ENCODE data around the gene ACVR1B.

- TF ChIP-seq CTCF (IDR thresholded peaks at IDR 0.05; ENCODE audit: extremely low read depth in 1 of 2, insufficient read depth in 1 of 2, low read depth in 1 of 2, low read length in 2 of 2): no peak
- no peak for TF ChIP-seq JUN (IDR thresholded peaks at IDR 0.05; ENCODE audit: borderline replicate concordance, insufficient read depth, insufficient read length, low read depth)
- TF ChIP-seq POLR2AphosphoS5 (IDR thresholded peaks at IDR 0.05; ENCODE audit: insufficient read depth, low read depth, low read length): no peak
- TF ChIP-seq GATA2 (IDR thresholded peaks at IDR 0.05; ENCODE audit: insufficient read depth, insufficient read length, low read depth, low read length): no peak
- TF ChIP-seq MAX (IDR thresholded peaks at IDR 0.05; ENCODE audit: insufficient read depth, insufficient read length): no peak
- no peak for TF ChIP-seq POLR2A (IDR thresholded peaks at IDR 0.05; ENCODE audit: low read depth, low read length)
- TF ChIP-seq EZH2 (IDR thresholded peaks at IDR 0.05; ENCODE audit: borderline replicate concordance, low read depth, low read length, severe bottlenecking): no peak
- no peak for TF ChIP-seq MYC (IDR thresholded peaks at IDR 0.05; ENCODE audit: low read depth, low read length)
- no peak for TF ChIP-seq FOS (IDR thresholded peaks at IDR 0.05; ENCODE audit: borderline replicate concordance, insufficient read depth, low read length)
Observed at GRCh38 chr12:51937926-51938325, 13.6 kb upstream of the ACVR1B start.
